ENCODE results near the gene ZNF549. TPM values are rescaled to one million over a fixed set of nuclear protein-coding genes. Genes with fewer than 3 reads are reported as not detected.
"Not testable (repeated sequence)": the region's sequence is repeated elsewhere in the genome, so short reads cannot be mapped to it uniquely, and the experiment has no call there.

Gene ZNF549
- total RNA-seq (1 to 10 TPM; 7.4 to 7.9 TPM), total RNA-seq (17.0 to 38.0 reads per million in 2 donors)

- Mint-ChIP-seq H3K36me3 (ENCODE audit: low read depth) (peaks cover 9% of the 10 kb centered on the region), H3K4me3 (peak within 1 kb of the TSS; percentile 95), H3K27ac (peak within 1 kb of the TSS; percentile 98), H3K4me1 (peaks cover 15% of the 10 kb centered on the region), H3K27me3 (no peaks in the 10 kb centered on the region)
- DNase-seq = peak; percentile 71 to 74 (median 73)
- ATAC-seq = peak; percentile 99
- peaks cover 7% of the 10 kb centered on the region for H3K9me3 ChIP-seq (ENCODE audit: control insufficient read depth, low read length, poor library complexity, severe bottlenecking)
These were observed at the start of gene ZNF549 for GRCh38 chr19:57527136-57527881. TSS of gene ZNF549 (plus strand) at chr19:57527356. CDS start at chr19:57527574, 218 bp downstream.

GRCh38 chr19:57487477-57488298 lies 39.5 kb upstream of the ZNF549 start, which contains the start of gene ZNF419:
TSS of gene ZNF419 (plus strand) at chr19:57487750. CDS start at chr19:57487951, 201 bp downstream.
- H3K9me3 ChIP-seq (ENCODE audit: control insufficient read depth, low read length, poor library complexity, severe bottlenecking) = peaks cover 13% of the 10 kb centered on the region
- H3K27ac Mint-ChIP-seq; H3K4me1 Mint-ChIP-seq; H3K27me3 Mint-ChIP-seq; H3K36me3 Mint-ChIP-seq (ENCODE audit: low read depth): not testable (repeated sequence)
- peak within 1 kb of the TSS; percentile 67 for H3K4me3 Mint-ChIP-seq
- peak; percentile 98 for ATAC-seq
- peak; percentile 79 to 91 (median 83) for DNase-seq

GRCh38 chr19:57488299-57488644 lies 38.9 kb upstream of the ZNF549 start:
- peaks cover 13% of the 10 kb centered on the region for H3K9me3 ChIP-seq (ENCODE audit: control insufficient read depth, low read length, poor library complexity, severe bottlenecking)
- not testable (repeated sequence) for H3K27ac Mint-ChIP-seq; H3K27me3 Mint-ChIP-seq; H3K4me1 Mint-ChIP-seq; DNase-seq; H3K36me3 Mint-ChIP-seq (ENCODE audit: low read depth); ATAC-seq
- H3K4me3 Mint-ChIP-seq = peak overlapping the region; percentile 67

DNA sequence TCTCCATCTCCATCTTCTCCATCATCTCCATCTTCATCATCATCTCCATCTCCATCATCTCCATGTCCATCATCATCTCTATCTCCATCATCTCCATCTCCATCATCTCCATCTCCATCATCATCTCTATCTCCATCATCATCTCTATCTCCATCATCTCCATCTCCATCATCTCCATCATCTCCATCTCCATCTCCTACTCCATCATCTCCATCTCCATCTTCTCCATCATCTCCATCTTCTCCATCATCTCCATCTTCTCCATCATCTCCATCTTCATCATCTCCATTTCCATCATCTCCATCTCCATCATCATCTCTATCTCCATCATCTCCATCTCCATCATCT lies 27.9 kb upstream of the ZNF549 start:
- H3K9me3 ChIP-seq (ENCODE audit: control insufficient read depth, low read length, poor library complexity, severe bottlenecking) = peaks cover 21% of the 10 kb centered on the region
- peaks cover 11% of the 10 kb centered on the region for H3K36me3 Mint-ChIP-seq (ENCODE audit: low read depth)

GRCh38 chr19:57499680-57500395 lies 27.3 kb upstream of the ZNF549 start, which contains the start of gene ZNF773:
TSS of gene ZNF773 (plus strand) at chr19:57499938. CDS start at chr19:57500081, 143 bp downstream.
- peak within 1 kb of the TSS; percentile 0 for H3K27ac Mint-ChIP-seq
- peaks cover 11% of the 10 kb centered on the region for H3K36me3 Mint-ChIP-seq (ENCODE audit: low read depth)
- peak within 1 kb of the TSS; percentile 0 for H3K4me3 Mint-ChIP-seq
- peak; percentile 85 to 92 (median 88) for DNase-seq
- peaks cover 19% of the 10 kb centered on the region for H3K9me3 ChIP-seq (ENCODE audit: control insufficient read depth, low read length, poor library complexity, severe bottlenecking)
- ATAC-seq = peak; percentile 94
- not testable (repeated sequence) for H3K27me3 Mint-ChIP-seq, H3K4me1 Mint-ChIP-seq

More for the DNA sequence above, 27.9 kb upstream of the ZNF549 start:
- not testable (repeated sequence) for H3K4me3 Mint-ChIP-seq, H3K27me3 Mint-ChIP-seq, DNase-seq, H3K27ac Mint-ChIP-seq, ATAC-seq, H3K4me1 Mint-ChIP-seq

DNA sequence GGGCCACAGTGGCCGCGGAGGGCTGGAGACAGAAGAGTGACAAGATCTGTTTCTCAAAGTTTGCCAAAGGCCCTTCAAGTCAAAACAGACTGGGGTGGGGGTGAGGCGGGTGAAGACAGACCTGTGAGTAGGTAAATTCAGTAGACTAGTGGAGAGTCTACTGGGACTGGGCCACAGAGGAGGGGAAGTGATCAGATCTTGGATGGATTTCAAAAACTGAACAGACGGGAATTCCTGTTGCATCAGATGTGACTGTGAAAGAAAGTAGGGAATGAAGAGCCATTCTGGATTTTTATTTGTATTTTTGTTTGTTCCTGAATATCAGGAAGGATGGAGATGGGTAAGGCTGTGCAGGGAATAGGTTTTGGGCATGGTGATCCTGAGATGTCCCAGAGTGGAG lies 26.8 kb upstream of the ZNF549 start:
- not testable (repeated sequence) for H3K27me3 Mint-ChIP-seq, H3K4me1 Mint-ChIP-seq, DNase-seq, ATAC-seq
- Mint-ChIP-seq H3K27ac (peak overlapping the region; percentile 0), H3K36me3 (ENCODE audit: low read depth) (peaks cover 14% of the 10 kb centered on the region), H3K4me3 (peak overlapping the region; percentile 0)
- peaks cover 19% of the 10 kb centered on the region for H3K9me3 ChIP-seq (ENCODE audit: control insufficient read depth, low read length, poor library complexity, severe bottlenecking)

DNA sequence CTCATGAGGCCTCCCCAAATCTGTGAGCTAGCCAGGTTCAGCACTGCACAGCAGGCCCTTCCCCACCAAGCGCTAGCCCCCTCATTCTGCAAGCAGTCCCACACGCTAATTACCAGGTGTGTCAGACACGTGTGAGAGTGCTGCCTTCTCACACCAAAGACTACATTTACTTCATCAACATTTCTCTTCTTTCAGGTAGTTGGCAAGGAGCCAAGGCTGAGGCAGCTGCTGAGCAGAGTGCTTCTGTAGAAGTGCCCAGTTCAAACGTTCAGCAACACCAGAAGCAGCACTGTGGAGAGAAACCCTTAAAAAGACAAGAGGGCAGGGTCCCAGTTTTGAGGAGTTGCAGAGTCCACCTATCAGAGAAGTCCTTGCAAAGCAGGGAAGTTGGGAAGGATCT lies 21.0 kb upstream of the ZNF549 start:
- no peak for ATAC-seq
- DNase-seq = no peak
- Mint-ChIP-seq H3K36me3 (ENCODE audit: low read depth) (peaks cover 19% of the 10 kb centered on the region), H3K4me1 (no peaks in the 10 kb centered on the region), H3K4me3 (no peak overlapping the region), H3K27ac (no peak overlapping the region), H3K27me3 (no peaks in the 10 kb centered on the region)
- peaks cover 11% of the 10 kb centered on the region for H3K9me3 ChIP-seq (ENCODE audit: control insufficient read depth, low read length, poor library complexity, severe bottlenecking)

- Mint-ChIP-seq H3K27me3 (no peaks in the 10 kb centered on the region), H3K4me3 (no peak overlapping the region), H3K4me1 (no peaks in the 10 kb centered on the region), H3K36me3 (ENCODE audit: low read depth) (peaks cover 9% of the 10 kb centered on the region), H3K27ac (no peak overlapping the region)
- no peak for DNase-seq
- no peak for ATAC-seq
- peaks cover 23% of the 10 kb centered on the region for H3K9me3 ChIP-seq (ENCODE audit: control insufficient read depth, low read length, poor library complexity, severe bottlenecking)
These were observed 15.7 kb upstream of the ZNF549 start for GRCh38 chr19:57511484-57511883.

DNA sequence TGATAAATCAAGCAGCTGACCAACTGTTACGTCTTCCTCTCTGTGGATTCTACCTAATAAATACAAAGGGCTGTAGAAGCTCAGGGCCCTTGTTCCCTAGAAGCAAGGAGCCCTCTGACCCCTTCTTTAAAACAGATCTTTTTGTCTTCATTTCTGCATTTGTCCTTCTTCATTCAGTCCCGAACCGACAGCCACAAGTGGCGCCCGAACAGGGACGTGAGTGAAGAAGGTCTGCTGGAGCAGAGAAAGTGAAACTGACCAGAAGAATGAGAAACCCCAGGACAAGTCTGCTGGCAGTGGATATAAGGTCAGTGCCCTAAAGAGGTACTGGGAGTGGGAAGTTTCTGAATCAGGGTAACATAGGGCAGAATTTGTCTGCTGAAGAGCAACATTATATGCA lies 14.3 kb upstream of the ZNF549 start:
- peaks cover 23% of the 10 kb centered on the region for H3K9me3 ChIP-seq (ENCODE audit: control insufficient read depth, low read length, poor library complexity, severe bottlenecking)
- Mint-ChIP-seq H3K4me1 (no peaks in the 10 kb centered on the region), H3K27me3 (no peaks in the 10 kb centered on the region), H3K27ac (no peak overlapping the region), H3K36me3 (ENCODE audit: low read depth) (peaks cover 9% of the 10 kb centered on the region), H3K4me3 (no peak overlapping the region)
- DNase-seq (no peak), ATAC-seq (no peak)

DNA sequence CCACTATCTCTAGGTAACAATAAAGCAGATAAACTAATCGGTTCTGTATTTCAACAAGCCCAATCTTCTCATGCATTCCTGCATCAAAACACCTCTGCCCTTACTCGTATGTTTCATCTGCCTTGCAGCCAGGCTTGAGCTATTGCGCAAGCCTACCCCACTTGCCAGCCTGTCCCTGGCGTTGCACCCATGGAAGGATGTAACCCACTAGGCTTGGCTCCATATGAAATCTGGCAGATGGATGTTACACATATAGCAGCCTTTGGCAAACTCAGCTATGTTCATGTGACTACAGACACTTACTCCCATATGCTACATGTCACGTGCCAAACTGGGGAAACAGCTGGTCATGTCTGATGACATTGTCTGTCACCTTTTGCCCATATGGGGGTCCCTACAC lies 11.9 kb upstream of the ZNF549 start:
- Mint-ChIP-seq H3K36me3 (ENCODE audit: low read depth) (peaks cover 3% of the 10 kb centered on the region), H3K4me3 (no peak overlapping the region), H3K27me3 (no peaks in the 10 kb centered on the region), H3K27ac (no peak overlapping the region), H3K4me1 (no peaks in the 10 kb centered on the region)
- peaks cover 23% of the 10 kb centered on the region for H3K9me3 ChIP-seq (ENCODE audit: control insufficient read depth, low read length, poor library complexity, severe bottlenecking)
- DNase-seq = no peak
- ATAC-seq = no peak

GRCh38 chr19:57518021-57518420 lies 9.1 kb upstream of the ZNF549 start:
- H3K27me3 Mint-ChIP-seq; DNase-seq; H3K36me3 Mint-ChIP-seq (ENCODE audit: low read depth); H3K27ac Mint-ChIP-seq; H3K4me1 Mint-ChIP-seq; H3K4me3 Mint-ChIP-seq; ATAC-seq: not testable (repeated sequence)
- H3K9me3 ChIP-seq (ENCODE audit: control insufficient read depth, low read length, poor library complexity, severe bottlenecking) = peaks cover 13% of the 10 kb centered on the region

- ATAC-seq = no peak
- DNase-seq = no peak
- no peaks in the 10 kb centered on the region for H3K27me3 Mint-ChIP-seq
- no peak overlapping the region for H3K4me3 Mint-ChIP-seq
- peaks cover 9% of the 10 kb centered on the region for H3K36me3 Mint-ChIP-seq (ENCODE audit: low read depth)
- H3K9me3 ChIP-seq (ENCODE audit: control insufficient read depth, low read length, poor library complexity, severe bottlenecking) = peaks cover 74% of the 10 kb centered on the region
- no peak overlapping the region for H3K27ac Mint-ChIP-seq
- no peaks in the 10 kb centered on the region for H3K4me1 Mint-ChIP-seq
These were observed 10.9 kb downstream of the ZNF549 start for GRCh38 chr19:57537953-57538547.

DNA sequence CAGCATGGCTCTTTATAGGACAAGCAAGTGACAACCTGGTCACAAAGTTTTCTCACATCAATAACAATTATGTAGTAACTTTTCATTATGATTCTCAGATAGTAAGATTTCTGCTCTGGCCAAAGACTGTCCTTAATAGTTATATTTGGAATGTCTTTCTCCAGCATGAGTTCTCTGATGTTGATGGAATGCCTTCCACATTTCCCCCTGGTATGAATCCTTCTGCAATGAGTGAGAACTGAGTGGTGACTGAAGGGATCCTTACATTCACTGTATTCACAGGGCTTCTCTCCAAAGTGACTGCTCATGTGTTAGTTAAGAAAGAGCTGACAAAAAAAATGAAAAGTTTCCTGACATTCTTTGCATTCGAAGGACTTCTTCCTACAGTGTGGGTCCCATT lies 19.4 kb downstream of the ZNF549 start:
- no peaks in the 10 kb centered on the region for H3K27me3 Mint-ChIP-seq
- ATAC-seq = no peak
- no peaks in the 10 kb centered on the region for H3K4me1 Mint-ChIP-seq
- H3K27ac Mint-ChIP-seq = no peak overlapping the region
- peaks cover 76% of the 10 kb centered on the region for H3K9me3 ChIP-seq (ENCODE audit: control insufficient read depth, low read length, poor library complexity, severe bottlenecking)
- no peak for DNase-seq
- H3K36me3 Mint-ChIP-seq (ENCODE audit: low read depth) = peaks cover 17% of the 10 kb centered on the region
- no peak overlapping the region for H3K4me3 Mint-ChIP-seq
